Stimulated activated CD4-positive, alpha-beta T cell treated with anti-CD3 and anti-CD28 coated beads, Interleukin-2, amount 100 ng/mL, for 4 hours (primary cell): ENCODE data around the gene PLSCR3.

Source experiments
- DNase-seq: peaks from one replicate; pipeline ENCODE4 v3.0.0-alpha.2; 2020; ENCODE audit warnings: low read depth

PLSCR3 gene

DNA sequence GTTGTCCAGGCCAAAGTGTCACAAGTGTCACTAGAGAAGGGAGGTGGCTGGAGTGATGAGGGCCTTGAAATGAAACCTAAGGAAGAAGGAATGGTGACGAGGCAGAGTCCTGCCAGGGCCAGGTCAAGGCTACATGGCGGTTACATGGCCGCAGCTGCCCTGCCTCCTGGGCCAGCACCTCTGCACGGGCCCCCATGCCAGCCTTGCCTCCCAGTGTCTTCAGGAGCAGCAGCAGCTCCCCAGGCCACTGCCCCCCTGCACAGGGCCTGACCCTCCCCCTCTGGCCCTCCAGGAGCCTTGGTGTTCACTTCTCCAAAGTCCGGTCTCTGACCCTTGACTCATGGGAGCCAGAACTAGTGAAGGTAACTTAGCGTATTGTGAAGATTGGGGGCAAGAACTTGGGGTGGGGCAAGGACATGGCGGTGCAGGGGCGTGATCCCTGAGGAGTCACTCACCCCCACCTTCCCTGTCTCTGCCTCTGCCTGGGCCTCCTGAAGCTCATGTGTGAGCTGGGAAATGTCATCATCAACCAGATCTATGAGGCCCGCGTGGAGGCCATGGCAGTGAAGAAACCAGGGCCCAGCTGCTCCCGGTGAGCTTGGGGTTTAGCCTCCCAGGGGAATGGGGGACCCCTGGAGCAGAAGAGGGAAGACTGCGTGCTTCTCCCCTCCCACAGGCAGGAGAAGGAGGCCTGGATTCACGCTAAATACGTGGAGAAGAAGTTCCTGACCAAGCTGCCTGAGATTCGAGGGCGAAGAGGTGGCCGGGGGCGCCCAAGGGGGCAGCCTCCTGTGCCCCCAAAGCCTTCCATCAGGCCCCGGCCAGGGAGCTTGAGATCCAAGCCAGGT, 46.5 kb downstream of the PLSCR3 start:
- no peak for DNase-seq

DNA sequence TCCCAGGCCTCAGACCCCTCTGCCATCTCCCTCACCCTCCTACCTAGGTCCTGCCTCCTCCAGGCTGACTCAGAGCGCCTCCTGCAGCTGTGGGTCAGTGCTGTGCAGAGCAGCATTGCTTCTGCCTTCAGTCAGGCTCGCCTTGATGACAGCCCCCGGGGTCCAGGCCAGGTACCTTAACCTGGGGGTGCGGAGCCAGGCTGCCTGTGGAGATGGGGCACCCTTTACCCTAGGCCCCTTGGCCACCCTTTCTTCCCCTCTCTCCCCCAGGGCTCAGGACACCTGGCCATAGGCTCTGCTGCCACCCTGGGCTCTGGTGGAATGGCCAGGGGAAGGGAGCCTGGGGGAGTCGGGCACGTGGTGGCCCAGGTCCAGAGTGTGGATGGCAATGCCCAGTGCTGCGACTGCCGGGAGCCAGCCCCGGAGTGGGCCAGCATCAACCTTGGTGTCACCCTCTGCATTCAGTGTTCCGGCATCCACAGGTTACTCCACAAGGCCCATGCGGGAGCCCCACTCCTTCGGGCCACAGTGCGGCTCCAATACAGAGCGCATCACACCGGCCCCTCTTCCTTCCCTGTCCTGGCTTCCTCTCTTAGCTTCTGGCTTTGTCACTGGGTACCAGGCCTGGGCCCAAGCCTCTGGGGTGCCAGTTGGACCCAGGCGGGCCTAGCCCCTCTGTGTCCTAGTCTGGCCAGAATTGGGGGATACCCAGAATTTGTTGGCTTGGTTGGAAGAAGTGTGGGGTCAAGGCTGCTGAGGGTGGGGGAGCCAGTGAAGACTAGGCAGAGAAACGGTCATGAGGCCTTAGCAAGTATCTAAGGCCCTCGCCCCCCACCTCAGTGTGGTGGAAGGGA, 47.3 kb downstream of the PLSCR3 start:
- DNase-seq: no peak

DNA sequence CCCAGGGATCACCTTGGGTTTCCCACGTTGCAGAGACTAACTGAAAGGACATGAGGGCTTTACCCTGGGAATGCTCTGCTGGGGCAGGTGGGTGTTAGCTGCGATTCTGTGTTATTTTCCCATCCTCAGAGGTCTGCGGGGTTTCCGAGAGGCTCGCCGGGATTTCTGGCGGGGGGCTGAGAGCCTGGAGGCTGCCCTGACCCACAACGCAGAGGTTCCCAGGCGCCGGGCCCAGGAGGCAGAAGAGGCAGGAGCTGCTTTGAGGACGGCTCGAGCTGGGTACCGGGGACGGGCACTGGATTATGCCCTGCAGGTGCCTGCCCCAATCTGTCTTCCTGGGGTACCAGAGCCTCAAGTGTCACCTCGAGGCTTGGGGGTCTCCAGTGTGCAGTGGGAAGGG, 51.1 kb downstream of the PLSCR3 start:
- DNase-seq: no peak

DNA sequence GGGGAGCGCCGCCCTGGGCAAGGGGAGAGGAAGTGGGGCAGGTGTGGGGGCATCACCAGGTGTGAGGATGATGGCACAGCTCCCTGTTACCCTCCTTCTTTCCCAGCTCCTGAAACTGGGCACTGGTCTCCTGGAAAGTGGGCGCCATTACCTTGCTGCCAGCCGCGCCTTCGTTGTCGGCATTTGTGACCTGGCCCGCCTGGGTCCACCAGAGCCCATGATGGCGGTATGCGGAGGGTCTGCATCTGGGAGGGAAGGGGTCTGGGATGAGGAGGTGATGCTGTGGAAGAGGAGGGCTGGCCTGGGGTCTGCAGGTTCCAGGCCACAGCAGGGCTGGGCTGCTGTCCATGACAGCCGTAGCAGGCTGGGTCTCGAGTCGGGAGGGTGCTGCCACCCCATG, 52.5 kb downstream of the PLSCR3 start:
- DNase-seq: no peak

DNA sequence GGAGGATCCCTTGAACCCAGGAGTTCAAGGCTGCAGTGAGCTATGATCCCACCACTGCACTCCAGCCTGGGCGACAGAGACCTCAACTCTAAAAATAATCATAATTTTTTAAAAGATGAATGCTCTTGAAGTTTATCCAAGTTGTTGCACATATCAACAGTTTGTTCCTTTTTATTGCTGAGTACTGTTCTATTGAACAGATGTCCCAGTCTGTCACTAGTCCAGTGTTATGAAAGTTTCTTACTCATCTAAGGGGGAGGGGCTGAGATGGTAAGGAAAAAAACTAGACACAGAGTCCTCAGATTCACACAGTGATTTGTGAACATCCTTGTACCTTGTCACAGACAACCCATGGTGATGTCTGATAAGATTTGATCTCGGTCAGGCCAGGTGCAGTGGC, 54.1 kb downstream of the PLSCR3 start:
- no peak for DNase-seq
